ENCODE results near the gene SECTM1.
"Not testable (repeated sequence)": the region's sequence is repeated elsewhere in the genome, so short reads cannot be mapped to it uniquely, and the experiment has no call there.

The SECTM1 gene

DNA sequence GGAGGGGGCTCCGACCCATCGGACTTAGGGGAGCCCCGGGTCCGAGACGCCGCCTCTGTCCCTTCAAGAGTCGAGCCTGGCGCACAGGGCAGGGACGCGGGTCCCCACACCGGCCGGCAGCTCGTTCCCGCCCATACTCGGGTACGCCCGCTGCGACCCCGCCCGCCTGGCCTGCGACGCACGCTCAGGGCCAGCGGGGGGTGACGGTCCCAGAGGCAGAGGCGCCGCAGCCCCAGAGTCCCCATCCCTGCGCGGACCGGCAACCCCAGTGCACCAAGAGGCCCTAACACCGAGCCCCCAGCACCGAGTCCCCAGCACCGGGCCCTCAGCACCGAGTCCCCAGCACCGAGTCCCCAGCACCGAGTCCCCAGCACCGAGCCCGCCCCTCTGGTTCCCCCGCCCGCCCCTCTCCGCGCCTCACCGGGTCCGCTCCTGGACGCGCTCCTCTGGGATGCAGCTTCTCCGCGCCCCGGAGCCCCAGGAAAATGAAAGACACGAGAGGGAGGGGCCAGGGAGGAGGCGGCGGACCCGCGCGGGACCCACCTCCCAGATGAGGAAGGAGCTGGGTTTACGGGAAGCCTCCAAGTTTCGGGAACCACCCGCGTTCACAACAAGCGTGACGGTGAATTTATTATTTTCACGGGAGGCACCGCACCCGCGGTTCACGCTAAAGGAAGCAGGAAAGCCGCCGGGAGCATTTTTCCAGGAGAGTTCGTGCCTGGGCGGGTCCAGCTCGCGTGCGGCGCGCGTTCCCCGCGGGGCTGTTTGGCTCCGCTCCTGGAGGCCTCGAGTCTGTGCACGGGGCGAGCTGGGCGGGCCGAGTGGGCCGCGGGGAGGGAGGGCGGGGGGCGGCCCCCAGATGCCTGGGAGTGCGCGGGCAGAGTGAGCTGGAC, at the start of gene SECTM1:
SECTM1 (minus strand) TSS at position 488 of the 893 bp plus-strand sequence. CDS start 6,526 bp downstream, outside the sequence.
- DNase-seq (ENCODE audit: low read depth in 2 of 2), result no peak

GRCh38 chr17:82382933-82383255, 49.3 kb upstream of the SECTM1 start:
- DNase-seq (ENCODE audit: low read depth in 2 of 2), result no peak

DNA sequence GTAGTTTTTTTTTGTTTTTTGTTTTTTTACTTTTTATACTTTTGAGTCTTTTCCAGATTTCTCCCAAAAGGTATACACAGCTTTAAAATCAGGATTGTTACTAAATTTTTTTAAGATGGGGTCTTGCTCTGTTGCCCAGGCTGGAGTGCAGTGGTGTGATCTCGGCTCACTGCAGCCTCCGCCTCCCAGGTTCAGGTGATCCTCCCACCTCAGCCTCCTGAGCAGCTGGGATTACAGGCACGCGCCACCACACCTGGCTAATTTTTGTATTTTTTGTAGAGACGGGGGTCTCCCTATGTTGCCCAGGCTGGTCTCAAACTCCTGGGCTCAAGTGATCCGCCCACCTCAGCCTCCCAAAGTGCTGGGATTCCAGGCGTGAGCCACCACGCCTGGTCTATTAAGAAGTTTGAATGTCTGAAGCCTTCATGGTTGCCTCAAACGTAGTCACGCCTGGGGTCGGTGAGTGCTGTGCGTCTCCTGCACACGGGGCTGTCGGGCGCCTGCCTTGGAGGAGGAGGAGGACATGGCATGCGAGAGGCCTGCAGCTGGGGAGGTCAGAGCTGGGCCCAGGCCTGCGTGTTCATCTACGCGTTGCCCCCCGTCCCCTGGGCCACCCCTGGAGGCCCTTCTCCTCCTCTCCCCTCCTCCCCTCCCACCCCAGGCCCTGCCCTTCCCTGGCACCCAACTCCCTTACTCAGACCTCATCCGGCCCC, 48.8 kb upstream of the SECTM1 start:
- not testable (repeated sequence) for DNase-seq (ENCODE audit: low read depth in 2 of 2)

- not testable (repeated sequence) for DNase-seq (ENCODE audit: low read depth in 2 of 2)
Measured at GRCh38 chr17:82381703-82382009, 48.1 kb upstream of the SECTM1 start.

- no peak for DNase-seq (ENCODE audit: low read depth in 2 of 2)
Measured at GRCh38 chr17:82380860-82381702, 47.5 kb upstream of the SECTM1 start.

- no peak for DNase-seq (ENCODE audit: low read depth in 2 of 2)
Measured at GRCh38 chr17:82378741-82379021, 45.1 kb upstream of the SECTM1 start.

DNA sequence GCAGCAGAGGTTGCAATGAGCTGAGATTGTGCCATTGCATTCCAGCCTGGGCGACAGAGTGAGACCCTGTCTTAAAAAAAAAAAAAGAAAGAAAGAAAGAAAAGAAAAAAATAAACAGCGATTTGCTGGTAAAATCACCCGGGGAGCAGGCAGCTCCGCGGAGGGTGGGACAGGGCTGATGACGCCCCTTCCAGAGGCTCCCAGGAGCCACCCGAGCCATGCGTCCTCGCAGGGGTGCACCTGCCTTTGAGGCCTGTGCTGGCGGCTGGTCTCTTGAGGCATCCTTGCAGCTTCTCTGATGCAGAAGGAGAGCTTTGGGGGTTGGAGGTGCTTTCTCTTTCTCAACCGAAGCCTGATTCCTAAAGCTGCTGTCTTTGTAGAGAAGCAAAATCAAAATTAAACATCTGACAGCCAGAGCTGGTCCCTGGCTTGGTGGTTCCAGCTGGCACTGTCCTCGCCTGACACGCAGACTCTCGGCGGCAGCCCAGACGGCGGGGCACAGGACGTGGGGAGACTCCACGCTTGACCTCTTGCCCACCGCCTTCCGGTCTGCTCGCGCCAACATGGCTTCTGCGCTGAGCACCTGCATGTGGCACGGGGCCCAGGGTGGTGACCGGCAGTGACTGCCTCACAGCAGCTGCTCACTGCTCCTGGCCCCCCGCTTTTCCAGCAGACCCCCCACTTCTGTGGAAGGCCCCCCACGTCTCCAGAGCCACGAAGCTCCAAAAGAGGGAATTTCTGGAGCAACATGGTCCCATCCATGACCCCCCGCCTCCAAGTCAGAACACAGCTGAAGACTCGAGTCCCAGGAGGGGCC, 44.6 kb upstream of the SECTM1 start:
- no peak for DNase-seq (ENCODE audit: low read depth in 2 of 2)

- DNase-seq (ENCODE audit: low read depth in 2 of 2), result not testable (repeated sequence)
Measured at GRCh38 chr17:82377294-82377693, 43.7 kb upstream of the SECTM1 start.

- no peak for DNase-seq (ENCODE audit: low read depth in 2 of 2)
Measured at GRCh38 chr17:82376042-82376730, 42.6 kb upstream of the SECTM1 start.

GRCh38 chr17:82375359-82376041, 41.9 kb upstream of the SECTM1 start:
- DNase-seq (ENCODE audit: low read depth in 2 of 2), result no peak

- DNase-seq (ENCODE audit: low read depth in 2 of 2), result no peak
Measured at GRCh38 chr17:82374626-82375331, 41.2 kb upstream of the SECTM1 start.

- no peak for DNase-seq (ENCODE audit: low read depth in 2 of 2)
Measured at GRCh38 chr17:82373731-82374625, 40.4 kb upstream of the SECTM1 start.

DNA sequence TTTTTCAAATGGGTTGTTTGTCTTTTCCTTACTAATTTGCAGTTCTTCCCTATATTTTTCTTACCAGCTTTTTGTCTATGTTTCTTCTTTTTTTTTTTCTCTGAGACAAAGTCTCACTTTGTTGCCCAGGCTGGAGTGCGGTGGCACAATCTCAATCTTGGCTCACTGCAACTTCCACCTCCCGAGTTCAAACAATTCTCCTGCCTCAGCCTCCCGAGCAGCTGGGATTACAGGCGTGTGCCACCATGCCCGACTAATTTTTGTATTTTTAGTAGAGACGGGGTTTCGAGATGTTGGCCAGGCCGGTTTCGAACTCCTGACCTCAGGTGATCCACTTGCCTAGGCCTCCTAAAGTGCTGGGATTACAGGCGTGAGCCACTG, 39.5 kb upstream of the SECTM1 start:
- not testable (repeated sequence) for DNase-seq (ENCODE audit: low read depth in 2 of 2)

- DNase-seq (ENCODE audit: low read depth in 2 of 2), result no peak
Measured at GRCh38 chr17:82372249-82373071, 38.9 kb upstream of the SECTM1 start.

DNA sequence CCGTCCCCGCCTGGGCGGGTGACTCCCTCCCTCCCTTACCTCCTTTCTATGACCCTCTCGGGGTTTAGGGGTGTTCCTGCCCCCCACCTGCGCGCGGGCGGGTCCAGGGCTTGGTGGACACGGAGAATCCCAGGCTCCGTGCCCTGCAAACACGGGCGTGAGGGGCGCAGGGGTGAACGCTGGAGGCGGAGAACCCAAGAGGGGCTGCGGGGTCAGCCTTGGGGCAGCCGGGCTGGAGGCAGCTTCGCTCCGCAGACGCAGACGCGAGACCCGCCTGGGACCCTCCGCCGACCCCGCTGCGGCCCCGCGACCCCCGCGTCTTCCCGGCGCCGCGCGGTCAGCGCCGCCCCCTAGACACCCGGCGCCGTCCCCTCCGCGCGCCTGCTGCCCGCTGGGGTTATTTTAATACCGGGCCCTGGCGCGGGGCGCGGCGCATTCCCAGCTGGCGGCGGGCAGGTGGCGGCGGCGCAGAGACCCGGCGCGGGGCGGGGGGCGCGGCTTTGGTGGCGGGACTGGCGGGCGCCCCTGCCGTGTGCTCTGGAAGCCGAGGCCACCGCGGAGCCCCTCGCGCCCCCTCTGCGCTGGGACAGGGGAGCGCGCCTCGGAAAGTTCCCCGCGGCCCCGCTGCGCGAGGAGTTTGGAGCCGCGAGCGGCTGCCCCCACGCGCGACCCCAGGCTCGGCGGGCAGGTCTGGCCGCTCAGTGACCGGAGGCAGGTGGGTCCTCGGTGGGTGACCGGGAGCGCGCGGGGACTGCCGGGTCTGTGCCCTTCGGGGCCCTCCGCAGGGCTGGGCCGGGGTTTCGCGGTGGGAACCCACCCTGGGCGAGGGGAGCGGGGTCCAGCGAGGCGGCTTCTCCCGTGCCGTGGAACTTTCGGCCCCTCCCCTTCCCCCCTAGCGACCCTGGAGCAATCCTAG, 38.0 kb upstream of the SECTM1 start, which contains the start of gene UTS2R:
UTS2R (plus strand) TSS at position 433 of the 916 bp plus-strand sequence. CDS start 2,560 bp downstream, outside the sequence.
- no peak for DNase-seq (ENCODE audit: low read depth in 2 of 2)

DNA sequence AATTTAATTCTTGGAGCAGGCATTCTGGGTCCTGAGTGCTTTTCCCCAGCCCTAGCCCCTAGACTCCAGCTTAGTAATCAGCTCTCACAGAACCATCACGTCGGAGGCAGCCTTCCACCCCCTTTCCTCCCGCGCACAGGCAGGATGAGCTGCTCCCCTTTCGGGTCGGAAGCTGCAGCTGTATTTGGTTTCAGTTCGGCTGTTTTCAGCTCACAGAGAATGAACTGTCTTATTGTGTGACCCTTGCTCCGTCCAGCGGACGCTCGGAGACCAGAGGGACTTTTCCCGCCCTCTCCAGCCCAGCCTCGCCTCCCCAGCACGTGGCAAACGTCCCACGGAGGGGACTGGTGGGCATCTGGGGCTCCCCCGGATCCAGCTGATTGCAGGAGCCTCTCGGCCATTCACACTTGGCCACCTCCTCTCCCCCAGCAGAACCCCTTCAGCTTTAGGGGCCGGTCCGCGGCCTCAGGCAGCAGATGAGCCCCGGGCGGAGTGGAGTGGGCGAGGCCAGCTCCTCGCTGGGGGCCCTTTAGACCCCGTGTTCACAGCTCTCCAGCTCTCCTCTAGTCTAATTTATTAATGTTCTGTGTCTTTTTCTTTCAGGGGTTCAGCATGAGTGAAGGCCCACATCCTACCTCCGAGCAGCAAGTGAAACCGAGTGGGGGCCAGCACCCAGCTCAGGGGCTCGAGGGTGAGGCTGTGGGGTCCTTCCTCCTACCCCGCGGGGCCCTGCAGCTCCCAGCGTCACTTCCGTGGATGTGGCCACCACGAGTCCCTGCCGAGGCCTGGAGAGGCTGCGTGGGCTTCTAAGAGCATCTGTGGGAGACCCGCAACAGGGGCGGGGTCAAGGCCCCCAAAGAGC, 37.1 kb upstream of the SECTM1 start:
- no peak for DNase-seq (ENCODE audit: low read depth in 2 of 2)

Measured in stimulated activated CD8-positive, alpha-beta memory T cell treated with anti-CD3 and anti-CD28 coated beads, Interleukin-2, amount 100 ng/mL, for 48 hours (primary cell).